Common myeloid progenitor, CD34-positive (primary cell): ENCODE data around the gene HOXA6.
A peak's percentile ranks its signal among the peaks of the same experiment; 100 is the strongest.

Source experiments
- CTCF ChIA-PET: fragments of 350-600 bp; sonication (Branson Sonifier 250); formaldehyde crosslinking; loops from one replicate; lab custom pipeline; 2021; ENCODE audit warnings: antibody characterized with exemption; lab: Charles Lee
- POLR2A ChIA-PET: fragments of 350-600 bp; sonication (Branson Sonifier 250); formaldehyde crosslinking; loops from one replicate; lab custom pipeline; 2021; ENCODE audit warnings: antibody characterized with exemption; lab: Charles Lee
- DNase-seq, 3 donors: peaks; one replicate each; pipeline versions ENCODE4 v3.0.0 to v3.0.0-alpha.2; 2013
- H3K27ac ChIP-seq, 2 experiments: 1 replicate in 1 of 2; 2 replicates in 1 of 2; pipeline ENCODE4 v1.7.0; 2013; ENCODE audit warnings: inconsistent platforms in 2 of 2, low read length in 2 of 2, mild to moderate bottlenecking in 2 of 2, low read depth in 1 of 2, moderate library complexity in 1 of 2; ENCODE audit not compliant: severe bottlenecking in 2 of 2, insufficient read depth in 1 of 2, poor library complexity in 1 of 2
- H3K27me3 ChIP-seq, 5 experiments: replicated peaks in 2 of 5; 1 replicate in 3 of 5; 2 replicates in 2 of 5; pipeline versions ENCODE4 v1.6.1 to v1.7.0; 2013; ENCODE audit warnings: low read length in 4 of 5, mild to moderate bottlenecking in 2 of 5, moderate library complexity in 2 of 5, inconsistent platforms in 1 of 5; ENCODE audit not compliant: insufficient read depth in 5 of 5, control insufficient read depth in 4 of 5
- H3K36me3 ChIP-seq, 4 experiments: 1 replicate in 2 of 4; 2 replicates in 2 of 4; pipeline versions ENCODE4 v1.6.1 to v1.7.0; 2013; ENCODE audit warnings: low read length in 3 of 4, control low read depth in 1 of 4, mild to moderate bottlenecking in 1 of 4; ENCODE audit not compliant: control insufficient read depth in 4 of 4, insufficient read depth in 4 of 4
- H3K4me1 ChIP-seq, 4 experiments: 1 replicate in 3 of 4; 2 replicates in 1 of 4; pipeline versions ENCODE4 v1.6.1 to v1.7.1; 2013; ENCODE audit warnings: low read length in 3 of 4, mild to moderate bottlenecking in 3 of 4, control low read depth in 1 of 4, inconsistent platforms in 1 of 4, moderate library complexity in 1 of 4; ENCODE audit not compliant: control insufficient read depth in 4 of 4, insufficient read depth in 4 of 4; ENCODE audit errors: control extremely low read depth in 1 of 4
- H3K4me3 ChIP-seq, 7 experiments: 1 replicate in 4 of 7; 2 replicates in 3 of 7; pipeline versions ENCODE4 v1.5.1 to v1.7.0; 2013; ENCODE audit warnings: mild to moderate bottlenecking in 7 of 7, low read length in 6 of 7, moderate library complexity in 6 of 7, inconsistent platforms in 2 of 7, low read depth in 2 of 7, control low read depth in 1 of 7; ENCODE audit not compliant: insufficient read depth in 4 of 7, control insufficient read depth in 1 of 7; ENCODE audit errors: extremely low read depth in 1 of 7
- H3K9me3 ChIP-seq, 5 experiments: 1 replicate in 4 of 5; 2 replicates in 1 of 5; pipeline versions ENCODE4 v1.6.1 to v1.7.1; 2013; ENCODE audit warnings: low read length in 4 of 5, mild to moderate bottlenecking in 2 of 5, inconsistent platforms in 1 of 5, low read depth in 1 of 5, moderate library complexity in 1 of 5; ENCODE audit not compliant: control insufficient read depth in 4 of 5, insufficient read depth in 2 of 5; ENCODE audit errors: control extremely low read depth in 1 of 5
- WGBS: methylation state at CpG from one replicate; pipeline ENCODE4 v1.1.5; 2013; ENCODE audit not compliant: insufficient coverage; 5-methylcytosine and 5-hydroxymethylcytosine counted together

HOXA6 gene

DNA sequence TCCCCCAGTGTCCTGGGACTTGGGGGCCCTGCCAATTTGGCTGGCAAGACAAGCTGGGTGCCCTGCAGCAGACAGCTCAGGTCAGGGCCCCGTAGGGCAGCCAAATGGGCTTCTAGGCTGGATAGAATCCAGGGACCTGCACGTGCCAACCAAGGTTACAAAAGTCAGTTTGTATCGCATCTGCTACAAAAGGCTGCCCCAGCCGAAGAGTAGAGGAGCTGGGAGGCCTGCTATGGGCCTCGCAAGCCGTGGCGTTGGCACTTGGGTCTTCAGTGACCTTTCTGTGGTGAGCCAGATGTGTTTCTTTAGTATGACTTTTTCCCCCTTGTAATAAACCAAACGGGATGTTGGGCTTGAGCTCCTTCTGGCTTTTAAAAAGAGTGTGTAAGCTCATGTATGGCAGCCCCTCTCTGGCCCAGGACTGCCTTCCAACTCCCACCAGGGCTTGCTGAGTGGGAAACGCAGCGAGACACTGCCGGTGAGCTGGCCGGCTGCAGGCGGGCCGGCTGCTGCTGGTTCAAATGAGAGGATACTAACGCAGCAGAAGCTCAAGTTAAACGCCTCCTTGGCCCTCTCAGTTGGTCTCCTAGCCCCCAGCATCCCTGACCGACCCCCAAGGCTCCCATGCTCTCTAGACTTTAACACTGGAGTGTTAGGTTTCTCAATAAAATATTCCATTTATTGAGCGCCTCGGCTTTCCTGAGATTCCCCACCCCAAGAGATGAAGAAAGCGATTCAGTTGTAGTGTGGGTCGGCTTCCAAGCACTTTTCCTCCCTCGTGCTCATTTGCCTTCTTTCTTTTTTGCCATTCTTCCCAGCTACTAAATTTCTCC, 29.6 kb upstream of the HOXA6 start:
- 94% methylated on average over 17 of the region's 22 CpGs for WGBS
- H3K4me1 ChIP-seq = peaks cover 0 to 31% (median 19%) of the 10 kb centered on the region in 4 experiments
- CTCF ChIA-PET = interaction anchor here (0.7 to 11.1 kb wide), 10 partner anchors 10 to 827 kb away, joined by 3 to 84 read pairs (median 5); partner anchors contain the start of gene HOXA9
- POLR2A ChIA-PET = interaction anchor here (1.8 kb wide), 1 partner anchor 15 kb away, joined by 5 read pairs; no protein-coding TSS in a partner anchor
- no peaks in the 10 kb centered on the region for H3K9me3 ChIP-seq
- H3K27ac ChIP-seq = no peak overlapping the region
- H3K27me3 ChIP-seq = peaks cover 0 to 37% (median 5%) of the 10 kb centered on the region in 5 experiments
- DNase-seq = no peak
- H3K4me3 ChIP-seq = no peak overlapping the region
- peaks cover 0 to 3% (median 0%) of the 10 kb centered on the region in 4 experiments for H3K36me3 ChIP-seq

GRCh38 chr7:27176524-27176845, 28.9 kb upstream of the HOXA6 start:
- H3K4me3 ChIP-seq = no peak overlapping the region
- DNase-seq = no peak
- WGBS = 33% methylated on average over 1 of the region's 3 CpGs
- H3K27ac ChIP-seq = no peak overlapping the region
- CTCF ChIA-PET = interaction anchor here (1.1 to 11.1 kb wide), 8 partner anchors 9 to 493 kb away, joined by 3 to 84 read pairs (median 5); partner anchors contain the start of genes HOXA11 and HOXA9
- peaks cover 0 to 30% (median 0%) of the 10 kb centered on the region in 5 experiments for H3K27me3 ChIP-seq
- POLR2A ChIA-PET = interaction anchor here (1.8 kb wide), 1 partner anchor 14 kb away, joined by 5 read pairs; no protein-coding TSS in a partner anchor
- peaks cover 0 to 9% (median 3%) of the 10 kb centered on the region in 4 experiments for H3K36me3 ChIP-seq
- H3K4me1 ChIP-seq = peaks cover 0 to 38% (median 24%) of the 10 kb centered on the region in 4 experiments
- H3K9me3 ChIP-seq = no peaks in the 10 kb centered on the region

GRCh38 chr7:27175626-27176523, 28.3 kb upstream of the HOXA6 start:
- 97% methylated on average over 37 of the region's 40 CpGs for WGBS
- DNase-seq = no peak
- ChIA-PET CTCF (interaction anchor here (0.7 to 11.1 kb wide), 7 partner anchors 9 to 321 kb away, joined by 3 to 84 read pairs (median 5); partner anchors contain the start of gene HOXA11), POLR2A (interaction anchor here (1.8 kb wide), 1 partner anchor 13 kb away, joined by 5 read pairs; no protein-coding TSS in a partner anchor)
- H3K27me3 ChIP-seq = peaks cover 0 to 28% (median 0%) of the 10 kb centered on the region in 5 experiments
- peaks cover 0 to 15% (median 4%) of the 10 kb centered on the region in 4 experiments for H3K36me3 ChIP-seq
- no peaks in the 10 kb centered on the region for H3K9me3 ChIP-seq
- H3K4me3 ChIP-seq = no peak overlapping the region
- H3K27ac ChIP-seq = no peak overlapping the region
- H3K4me1 ChIP-seq = peaks cover 0 to 43% (median 27%) of the 10 kb centered on the region in 4 experiments

DNA sequence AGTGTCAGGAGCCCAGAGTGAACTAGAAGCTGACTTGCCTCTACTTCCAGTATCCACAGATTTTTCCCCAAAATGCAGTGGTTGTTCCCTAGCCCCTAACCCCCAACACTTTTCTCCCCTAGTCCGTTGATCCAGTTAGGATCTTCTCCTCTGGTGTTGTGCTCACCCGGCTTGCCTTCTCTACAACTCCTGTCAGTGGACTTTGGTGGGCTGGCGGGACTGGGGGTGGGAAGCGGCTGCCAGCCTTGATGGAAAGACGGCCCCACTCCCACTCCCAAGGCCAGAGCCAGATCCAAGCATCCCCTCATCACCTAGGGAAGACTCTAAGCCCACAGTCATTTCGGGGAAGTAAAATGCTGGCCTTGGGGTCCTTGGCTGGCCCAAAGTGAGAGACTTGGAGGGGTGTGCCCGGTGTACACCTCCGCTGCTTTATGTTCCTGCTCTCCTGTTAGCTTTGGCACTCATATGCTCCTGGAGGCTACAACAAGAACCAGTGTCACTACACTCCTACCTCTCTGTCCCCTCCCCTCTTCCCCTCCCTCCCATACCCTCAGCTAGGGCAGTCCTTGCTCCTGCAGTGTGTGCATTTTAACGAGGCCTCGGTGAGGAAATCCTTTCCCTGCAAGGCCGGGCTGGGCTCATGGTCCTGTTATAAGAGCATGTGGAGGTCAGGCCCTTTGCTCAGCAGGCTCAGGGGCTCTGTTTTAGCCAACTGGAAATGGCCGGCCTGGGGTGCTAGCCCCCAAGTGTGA, 27.5 kb upstream of the HOXA6 start:
- 92% methylated on average over 8 of the region's 12 CpGs for WGBS
- no peak for DNase-seq
- H3K4me1 ChIP-seq = peaks cover 4 to 43% (median 28%) of the 10 kb centered on the region in 4 experiments
- H3K9me3 ChIP-seq = no peaks in the 10 kb centered on the region
- H3K27ac ChIP-seq = no peak overlapping the region
- ChIA-PET POLR2A (no interaction called here), CTCF (interaction anchor here (0.7 to 11.1 kb wide), 11 partner anchors 8 to 1310 kb away, joined by 3 to 84 read pairs (median 4); partner anchors contain the start of gene HOXA11)
- H3K36me3 ChIP-seq = peaks cover 0 to 19% (median 4%) of the 10 kb centered on the region in 4 experiments
- peak overlapping the region in 4 of 7 experiments; percentile 78 to 100 (median 94) for H3K4me3 ChIP-seq
- H3K27me3 ChIP-seq = peaks cover 0 to 20% (median 0%) of the 10 kb centered on the region in 5 experiments

- H3K27ac ChIP-seq = peak within 1 kb of the TSS; percentile 92 to 96
- ChIA-PET CTCF (interaction anchor here (0.8 to 11.1 kb wide), 9 partner anchors 9 to 1309 kb away, joined by 3 to 84 read pairs (median 5); no protein-coding TSS in a partner anchor), POLR2A (interaction anchor here (2.7 kb wide), 1 partner anchor 12 kb away, joined by 17 read pairs; no protein-coding TSS in a partner anchor)
Measured at GRCh38 chr7:27173956-27174873, 26.6 kb upstream of the HOXA6 start, which contains the start of gene HOXA10. TSS of gene HOXA10 (minus strand) at chr7:27174320. CDS start at chr7:27174306, 14 bp downstream.

More at GRCh38 chr7:27173956-27174873, 26.6 kb upstream of the HOXA6 start, which contains the start of gene HOXA10:
- Histone ChIP-seq H3K27me3 (peaks cover 0 to 16% (median 0%) of the 10 kb centered on the region in 5 experiments), H3K36me3 (peaks cover 0 to 20% (median 4%) of the 10 kb centered on the region in 4 experiments), H3K9me3 (no peaks in the 10 kb centered on the region), H3K4me3 (peak within 1 kb of the TSS; percentile 78 to 100 (median 85)), H3K4me1 (peaks cover 4 to 38% (median 23%) of the 10 kb centered on the region in 4 experiments)
- 3% methylated on average over 75 of the region's 82 CpGs for WGBS
- DNase-seq = peak in 2 of 3 donors; percentile 68 to 73
